SK-N-MC (cell line): ENCODE results near the gene MBNL2.

ENCODE experiments used
- DNase-seq: peaks from one replicate; pipeline ENCODE4 v3.0.0-alpha.2; 2011; ENCODE audit warnings: low read depth, low spot score
- H3K27ac ChIP-seq: fragments of 200-600 bp; sonication (generic); 2 replicates; pipeline ENCODE4 v1.5.1; 2016; ENCODE audit warnings: mixed run types
- H3K36me3 ChIP-seq: fragments of 200-600 bp; sonication (generic); 2 replicates; pipeline ENCODE4 v1.6.1; 2017; ENCODE audit warnings: antibody characterized with exemption, low read length, mixed read lengths; ENCODE audit not compliant: insufficient read depth
- H3K4me3 ChIP-seq: fragments of 200-600 bp; sonication (generic); 2 replicates; pipeline ENCODE4 v1.5.1; 2016
- H3K9ac ChIP-seq: fragments of 200-600 bp; sonication (generic); 2 replicates; pipeline ENCODE4 v1.8.0; 2017; ENCODE audit warnings: mixed run types, mixed read lengths; ENCODE audit not compliant: insufficient read length
- H3K9me3 ChIP-seq: fragments of 200-600 bp; sonication (generic); 2 replicates; pipeline ENCODE4 v1.6.1; 2017; ENCODE audit warnings: low read depth, mild to moderate bottlenecking, antibody characterized with exemption, low read length, moderate library complexity, mixed read lengths
- EZH2 ChIP-seq: fragments of 200-600 bp; sonication (generic); IDR thresholded peaks from one replicate; pipeline ENCODE4 v1.6.1; 2017; ENCODE audit warnings: antibody characterized with exemption
- FOXP2 ChIP-seq: optimal IDR thresholded peaks from 2 replicates; pipeline ENCODE3; 2011; ENCODE audit warnings: mild to moderate bottlenecking, moderate library complexity; ENCODE audit not compliant: insufficient read depth; ENCODE audit errors: extremely low read length, control extremely low read depth
- POLR2AphosphoS5 ChIP-seq: IDR thresholded peaks from 2 replicates; pipeline ENCODE4 v1.6.1; 2012; ENCODE audit warnings: mild to moderate bottlenecking, low read depth, low read length, borderline replicate concordance

MBNL2 gene

GRCh38 chr13:97221989-97222700, at the start of gene MBNL2:
Gene MBNL2, plus strand, starts transcription at chr13:97222333. Its CDS starts 53,903 bp downstream, at chr13:97276236.
- Histone ChIP-seq H3K9me3 (no peaks in the 10 kb centered on the region), H3K4me3 (peak within 1 kb of the TSS; percentile 94), H3K9ac (peak within 1 kb of the TSS; percentile 92), H3K36me3 (no peaks in the 10 kb centered on the region), H3K27ac (peak within 1 kb of the TSS; percentile 91)
- TF ChIP-seq POLR2AphosphoS5, result peak; percentile 84
- no peak for TF ChIP-seq EZH2
- DNase-seq, result peak; percentile 79

- no peak for DNase-seq
- H3K9me3 ChIP-seq, result no peaks in the 10 kb centered on the region
- no peak overlapping the region for H3K27ac ChIP-seq
- TF ChIP-seq EZH2, result no peak
- H3K4me3 ChIP-seq, result no peak overlapping the region
- no peaks in the 10 kb centered on the region for H3K36me3 ChIP-seq
- H3K9ac ChIP-seq, result no peak overlapping the region
Observed at GRCh38 chr13:97174638-97175037, 47.5 kb upstream of the MBNL2 start.

- Histone ChIP-seq H3K27ac (no peak overlapping the region), H3K4me3 (no peak overlapping the region), H3K9ac (no peak overlapping the region), H3K9me3 (no peaks in the 10 kb centered on the region), H3K36me3 (no peaks in the 10 kb centered on the region)
- no peak for TF ChIP-seq EZH2
- no peak for DNase-seq
Observed at GRCh38 chr13:97175041-97175440, 47.1 kb upstream of the MBNL2 start.

GRCh38 chr13:97179501-97179900, 42.6 kb upstream of the MBNL2 start:
- H3K9me3 ChIP-seq, result no peaks in the 10 kb centered on the region
- DNase-seq, result no peak
- no peak overlapping the region for H3K4me3 ChIP-seq
- TF ChIP-seq FOXP2 (no peak), POLR2AphosphoS5 (no peak), EZH2 (no peak)
- no peaks in the 10 kb centered on the region for H3K36me3 ChIP-seq
- H3K9ac ChIP-seq, result no peak overlapping the region
- no peak overlapping the region for H3K27ac ChIP-seq

- Histone ChIP-seq H3K36me3 (no peaks in the 10 kb centered on the region), H3K4me3 (no peak overlapping the region), H3K9me3 (no peaks in the 10 kb centered on the region), H3K27ac (no peak overlapping the region), H3K9ac (no peak overlapping the region)
- no peak for TF ChIP-seq FOXP2
- TF ChIP-seq EZH2, result no peak
- TF ChIP-seq POLR2AphosphoS5, result no peak
- DNase-seq, result no peak
Observed at GRCh38 chr13:97182111-97182890, 39.8 kb upstream of the MBNL2 start.

- no peak overlapping the region for H3K4me3 ChIP-seq
- no peak for DNase-seq
- no peaks in the 10 kb centered on the region for H3K36me3 ChIP-seq
- no peak overlapping the region for H3K9ac ChIP-seq
- no peak overlapping the region for H3K27ac ChIP-seq
- TF ChIP-seq EZH2, result no peak
- no peak for TF ChIP-seq FOXP2
- no peak for TF ChIP-seq POLR2AphosphoS5
- H3K9me3 ChIP-seq, result no peaks in the 10 kb centered on the region
Observed at GRCh38 chr13:97185291-97185690, 36.8 kb upstream of the MBNL2 start.

- no peaks in the 10 kb centered on the region for H3K9me3 ChIP-seq
- no peak overlapping the region for H3K9ac ChIP-seq
- no peak overlapping the region for H3K4me3 ChIP-seq
- no peak overlapping the region for H3K27ac ChIP-seq
- H3K36me3 ChIP-seq, result no peaks in the 10 kb centered on the region
- TF ChIP-seq EZH2 (no peak), POLR2AphosphoS5 (no peak), FOXP2 (no peak)
- no peak for DNase-seq
Observed at GRCh38 chr13:97185751-97186150, 36.4 kb upstream of the MBNL2 start.

GRCh38 chr13:97188207-97188606, 33.9 kb upstream of the MBNL2 start:
- Histone ChIP-seq H3K9ac (no peak overlapping the region), H3K36me3 (no peaks in the 10 kb centered on the region), H3K9me3 (no peaks in the 10 kb centered on the region), H3K27ac (no peak overlapping the region), H3K4me3 (no peak overlapping the region)
- TF ChIP-seq EZH2, result no peak
- TF ChIP-seq FOXP2, result no peak
- TF ChIP-seq POLR2AphosphoS5, result no peak
- DNase-seq, result no peak

GRCh38 chr13:97189928-97190327, 32.2 kb upstream of the MBNL2 start:
- no peak for DNase-seq
- H3K9ac ChIP-seq, result no peak overlapping the region
- TF ChIP-seq EZH2 (no peak), POLR2AphosphoS5 (no peak), FOXP2 (no peak)
- H3K36me3 ChIP-seq, result no peaks in the 10 kb centered on the region
- H3K4me3 ChIP-seq, result no peak overlapping the region
- no peaks in the 10 kb centered on the region for H3K9me3 ChIP-seq
- no peak overlapping the region for H3K27ac ChIP-seq
